GM19324 (cell line): Measurements from ENCODE around the gene GNAS-AS1.

Source experiments
- ATAC-seq: cut with Tn5 transposase; IDR thresholded peaks from one replicate; pipeline ENCODE4 v1.9.1; 2021; ENCODE audit warnings: mild to moderate bottlenecking, moderate library complexity; ENCODE audit not compliant: unreplicated experiment, low FRiP score

The GNAS-AS1 gene

GRCh38 chr20:58813369-58813768 is 37.3 kb downstream of the GNAS-AS1 start:
- ATAC-seq, result no peak

- no peak for ATAC-seq
Measured at GRCh38 chr20:58811334-58811733, 39.4 kb downstream of the GNAS-AS1 start.

DNA sequence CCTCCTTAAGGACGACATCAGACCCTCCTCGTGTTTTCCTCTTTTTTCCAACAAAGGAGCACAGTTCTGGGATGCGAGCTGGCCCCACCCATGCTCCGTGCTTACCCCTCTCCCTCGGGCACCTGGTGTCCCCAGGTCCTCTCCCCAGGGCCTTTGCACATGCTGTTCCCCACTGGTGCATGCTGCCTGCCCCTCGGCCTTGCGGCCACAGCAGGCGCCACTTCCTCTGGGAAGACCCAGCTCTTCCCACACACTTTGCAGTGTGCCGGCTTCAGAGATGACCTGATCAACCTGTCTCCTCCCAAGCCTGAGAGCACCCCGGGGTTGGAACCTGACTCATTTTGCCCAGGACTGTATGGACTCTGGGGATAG is 39.8 kb downstream of the GNAS-AS1 start:
- ATAC-seq, result no peak

DNA sequence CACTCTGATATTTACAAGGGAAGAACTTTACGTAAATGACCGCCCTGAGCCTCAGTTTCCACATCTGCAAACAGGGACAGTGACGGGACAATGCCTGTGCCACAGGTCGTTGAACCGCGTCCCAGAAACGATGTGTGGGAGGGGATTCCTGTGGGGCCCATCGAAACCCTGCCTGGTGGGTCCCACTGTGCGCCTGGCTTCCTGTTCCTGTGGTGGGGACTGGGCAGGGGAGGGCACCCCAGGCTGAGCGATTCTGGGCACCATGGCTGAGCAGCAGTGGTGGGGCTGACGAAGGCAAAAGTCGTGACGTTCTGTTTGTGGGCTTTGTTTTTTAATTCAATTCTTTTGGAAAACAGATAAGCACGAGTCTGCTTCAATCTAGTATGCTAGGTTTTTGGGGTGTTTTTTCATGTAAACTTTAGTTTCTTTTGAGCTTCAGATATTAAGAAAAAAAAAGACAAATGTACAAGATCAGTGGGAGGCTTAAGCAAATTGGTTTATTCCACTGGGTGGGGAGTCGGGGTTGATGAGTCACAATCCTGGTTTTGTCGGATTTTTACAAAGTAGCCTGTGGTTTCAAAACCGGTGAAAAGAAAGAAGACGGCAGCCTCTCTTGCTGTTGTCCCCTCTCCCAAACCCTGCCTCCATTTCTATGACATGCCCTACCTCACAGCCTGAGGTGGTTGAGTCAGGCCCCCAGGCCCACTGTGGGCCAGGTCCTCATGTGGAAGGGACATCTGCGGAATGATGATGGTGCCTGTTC is 40.4 kb downstream of the GNAS-AS1 start:
- no peak for ATAC-seq

- ATAC-seq, result no peak
Measured at GRCh38 chr20:58808271-58809046, 42.2 kb downstream of the GNAS-AS1 start.

DNA sequence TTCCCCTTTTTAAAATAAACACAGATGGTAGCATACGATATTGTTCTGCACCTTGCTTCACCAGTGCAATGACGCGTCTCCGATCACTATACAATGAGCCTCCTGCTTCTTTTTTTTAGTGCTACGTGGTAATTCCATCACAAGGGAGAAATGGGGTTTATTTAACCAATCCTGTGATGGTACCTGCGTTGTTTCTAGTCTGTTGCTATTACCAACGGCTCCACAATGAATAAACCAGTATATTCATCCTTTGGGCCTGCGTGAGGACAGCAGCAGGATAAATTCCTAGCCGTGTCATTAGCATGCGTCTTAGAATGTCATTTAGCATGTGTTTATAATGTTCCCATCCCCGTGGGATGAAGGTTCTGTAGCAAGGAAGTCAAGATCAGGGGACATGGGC is 42.9 kb downstream of the GNAS-AS1 start:
- no peak for ATAC-seq

DNA sequence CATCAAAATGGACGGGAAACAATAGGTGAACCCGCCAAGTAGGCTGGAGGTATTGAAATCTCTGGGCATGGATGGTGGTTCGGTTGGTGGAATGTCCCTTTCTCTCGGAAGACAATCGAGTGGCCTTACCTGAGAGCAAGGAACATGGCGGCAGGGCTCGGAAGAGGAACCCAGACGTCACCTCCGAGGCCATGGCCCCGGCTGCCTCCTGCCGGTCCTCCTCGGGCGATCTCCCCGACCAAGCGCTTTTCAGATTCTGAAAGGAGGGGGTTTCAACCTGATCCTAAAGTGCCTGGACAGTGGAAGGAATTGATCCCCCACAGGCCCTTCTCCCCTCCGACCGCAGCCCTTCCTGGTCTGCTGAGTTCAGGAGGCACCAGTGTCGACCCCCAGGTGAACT is 47.2 kb downstream of the GNAS-AS1 start:
- no peak for ATAC-seq

DNA sequence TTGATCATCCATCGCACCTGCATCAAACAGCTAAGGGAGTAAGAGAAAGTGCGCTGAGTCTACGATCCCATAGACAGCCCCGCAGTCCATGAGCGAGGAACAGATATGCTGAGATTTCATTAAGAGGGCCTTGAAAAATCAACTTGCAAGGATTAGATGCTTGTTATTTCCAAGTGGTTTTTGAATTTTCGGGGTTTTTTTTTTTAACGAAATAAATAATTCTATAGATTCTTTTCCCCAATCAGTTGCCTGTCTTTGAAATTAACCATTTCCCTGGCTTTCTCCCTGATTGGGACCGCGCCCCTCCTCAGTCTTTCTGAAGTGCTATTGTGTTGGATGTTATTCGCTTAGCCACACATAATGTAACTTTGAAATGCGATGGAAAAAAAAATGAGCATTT is 48.6 kb downstream of the GNAS-AS1 start:
- no peak for ATAC-seq

DNA sequence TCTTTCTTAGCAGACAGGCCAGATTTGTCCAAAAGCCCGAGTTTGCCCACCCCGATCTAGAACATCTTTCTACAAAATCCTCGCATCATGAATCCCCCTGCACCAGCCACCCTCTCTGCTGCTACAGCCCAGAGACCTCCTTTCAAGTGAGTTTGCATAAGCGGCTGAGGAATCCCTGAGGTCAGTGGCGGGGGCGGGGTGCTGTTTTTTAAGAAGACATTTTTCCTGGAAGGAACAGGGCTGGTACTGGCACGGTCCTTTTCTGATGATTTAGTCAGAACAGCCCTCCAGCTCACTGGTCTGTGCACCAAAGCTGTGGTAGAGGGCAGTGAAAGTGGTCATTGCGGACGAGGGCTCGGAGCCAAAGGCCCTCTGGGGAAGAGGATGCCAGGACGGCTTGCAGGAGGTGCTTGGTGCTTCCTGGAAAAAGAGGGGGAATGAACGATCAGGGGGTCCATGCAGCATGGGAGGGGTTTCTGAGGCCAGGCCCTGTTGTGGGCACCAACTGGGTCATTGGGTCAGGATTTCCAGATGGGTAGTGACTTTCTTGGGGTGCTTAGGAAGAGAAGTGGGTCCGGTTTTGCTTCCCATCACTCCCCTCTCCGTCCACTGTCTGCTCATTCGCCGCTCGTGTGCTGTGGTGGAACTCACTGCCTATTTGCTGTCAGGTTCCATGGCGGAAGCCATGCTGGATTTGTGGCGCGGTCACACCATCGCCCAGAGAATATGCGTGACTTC is 50.4 kb downstream of the GNAS-AS1 start:
- no peak for ATAC-seq

- ATAC-seq, result no peak
Measured at GRCh38 chr20:58797371-58798338, 53.0 kb downstream of the GNAS-AS1 start.

GRCh38 chr20:58795923-58796245 is 54.8 kb downstream of the GNAS-AS1 start:
- no peak for ATAC-seq

GRCh38 chr20:58795181-58795922 is 55.4 kb downstream of the GNAS-AS1 start:
- ATAC-seq, result no peak

- ATAC-seq, result no peak
Measured at GRCh38 chr20:58794510-58795180, 56.1 kb downstream of the GNAS-AS1 start.

DNA sequence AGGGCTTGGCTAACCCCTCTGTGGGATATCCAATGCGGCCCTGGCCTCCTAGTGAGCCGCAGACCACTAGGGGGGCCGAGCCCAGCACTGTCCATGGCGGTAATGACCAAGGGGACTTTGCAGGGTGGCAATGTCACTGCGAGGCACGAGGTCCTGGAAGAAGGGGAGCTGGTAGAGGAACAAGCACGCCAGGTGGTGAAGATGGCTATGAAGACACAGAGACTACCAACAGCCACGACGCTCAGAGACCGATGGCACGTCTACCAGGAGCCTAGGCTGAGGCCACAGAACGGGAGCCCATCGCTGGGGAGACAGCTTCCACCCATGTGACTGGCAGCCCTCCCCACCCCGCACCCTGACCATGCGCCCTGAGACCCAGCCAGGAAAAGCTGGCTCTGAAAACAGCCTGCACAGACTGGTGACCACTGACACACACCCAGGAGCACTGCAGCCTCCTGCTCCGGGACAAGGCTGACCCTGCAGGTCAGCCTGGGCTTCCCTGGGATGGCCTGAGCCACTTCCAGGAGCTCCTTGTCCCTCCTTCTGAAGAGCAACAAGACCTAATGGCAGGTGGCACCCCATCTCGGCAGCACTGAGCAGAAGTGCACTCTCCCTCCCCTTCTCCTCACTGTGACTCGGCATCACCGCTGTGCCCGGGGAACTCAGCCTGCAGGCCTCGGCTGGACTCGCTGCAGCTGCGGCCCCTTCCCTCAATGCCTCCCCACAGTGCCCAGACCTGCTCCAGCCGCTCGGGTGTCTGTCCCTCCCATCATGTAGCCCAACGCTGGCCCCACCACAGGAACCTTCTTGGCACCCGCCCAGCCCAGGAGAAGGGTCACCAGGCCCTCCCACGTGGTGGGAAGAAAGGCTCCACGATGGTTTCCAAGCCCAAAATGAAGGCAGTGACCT is 56.9 kb downstream of the GNAS-AS1 start:
- no peak for ATAC-seq

DNA sequence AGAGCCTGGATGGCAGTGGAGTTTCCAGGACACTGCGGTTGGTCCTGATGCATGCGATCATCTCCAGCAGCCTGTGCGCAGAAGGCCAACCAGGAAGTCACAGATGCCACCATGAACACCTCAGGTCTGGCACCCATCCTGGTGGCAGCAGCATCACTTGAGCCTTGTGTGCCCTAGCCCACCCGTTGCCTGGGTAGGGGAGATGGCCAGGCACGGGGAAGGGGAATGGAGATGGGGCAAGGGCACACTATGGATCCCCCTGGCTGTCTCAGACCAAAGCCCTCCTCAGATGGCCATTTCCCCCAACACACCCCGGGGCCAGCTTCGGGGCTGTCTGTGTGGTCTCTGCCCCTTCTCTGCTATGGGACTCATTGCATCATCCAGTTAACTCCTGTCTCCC is 58.3 kb downstream of the GNAS-AS1 start:
- ATAC-seq, result no peak

DNA sequence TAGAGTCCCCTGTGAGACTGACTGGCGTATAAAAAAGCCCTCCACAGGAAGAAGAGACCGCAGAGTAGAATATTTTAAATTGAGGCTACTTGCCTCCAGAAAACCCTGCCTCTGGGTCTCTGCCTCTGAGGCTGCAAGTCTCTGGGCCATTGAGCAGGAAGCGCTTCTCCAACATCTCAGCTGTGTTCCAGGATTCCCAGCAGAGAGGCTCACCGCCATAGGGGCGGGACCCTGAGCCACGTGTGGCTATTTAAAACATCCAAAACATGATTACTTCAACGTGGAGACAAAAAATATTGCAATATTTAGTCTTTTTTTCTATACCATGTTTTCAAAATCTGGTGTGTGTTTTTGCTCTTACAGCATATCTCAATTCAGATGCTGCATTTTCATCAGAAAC is 59.4 kb downstream of the GNAS-AS1 start:
- ATAC-seq, result no peak

GRCh38 chr20:58790454-58790853 is 60.2 kb downstream of the GNAS-AS1 start:
- ATAC-seq, result no peak

- ATAC-seq, result no peak
Measured at GRCh38 chr20:58788896-58789544, 61.7 kb downstream of the GNAS-AS1 start.
